Spleen (tissue), 7 donors: ENCODE results near the gene NKAIN4.

ENCODE experiments used
- CTCF ChIP-seq, 11 experiments: fragments of 200-600 bp in 7 of 11; fragments of 450-650 bp in 4 of 11; sonication (generic) in 4 of 11; IDR thresholded peaks in 8 of 11; conservative IDR thresholded peaks in 3 of 11; 1 replicate in 7 of 11; 2 replicates in 4 of 11; pipeline versions ENCODE4 v1.4.0 to v1.8.0; 2016 to 2021; ENCODE audit warnings: antibody characterized with exemption in 11 of 11, inconsistent platforms in 4 of 11, mild to moderate bottlenecking in 1 of 11
- POLR2A ChIP-seq, 3 donors: fragments of 450-650 bp; IDR thresholded peaks; one replicate each; pipeline ENCODE4 v1.5.1; 2017; ENCODE audit warnings: antibody characterized with exemption in 3 of 3, mild to moderate bottlenecking in 1 of 3
- POLR2AphosphoS5 ChIP-seq, 3 donors: sonication (generic); formaldehyde crosslinking; IDR thresholded peaks; one replicate each; pipeline ENCODE4 v1.5.1; 2017; ENCODE audit warnings: antibody characterized with exemption in 3 of 3
- donor health status: DM: no; HTN: no; CAD: no; lungs with moderate emphysema.
- donor health status: DM: no; HTN: no; CAD: no.
- donor health status: DM: no; HTN: no; CAD: no.

- TF ChIP-seq POLR2AphosphoS5 (IDR thresholded peaks at IDR 0.05): no peak
- no peak for TF ChIP-seq CTCF (IDR thresholded peaks at IDR 0.05 in 8 of 11, conservative IDR thresholded peaks at IDR 0.05 in 3 of 11)
- no peak for TF ChIP-seq POLR2A (IDR thresholded peaks at IDR 0.05)
Observed at GRCh38 chr20:63219447-63219821, 34.8 kb downstream of the NKAIN4 start.
